AG09309 (cell line): Measurements from ENCODE around the gene PLCH1.
A peak's percentile ranks its signal among the peaks of the same experiment; 100 is the strongest.

Experiments used
- DNase-seq: peaks from one replicate; pipeline ENCODE4 v3.0.0-alpha.2; 2010; ENCODE audit warnings: low read depth
- H3K4me3 ChIP-seq: 2 replicates; pipeline ENCODE4 v1.5.1; 2011; ENCODE audit warnings: mild to moderate bottlenecking, low read depth, low read length, moderate library complexity; ENCODE audit not compliant: control insufficient read depth
- CTCF ChIP-seq: IDR thresholded peaks from 2 replicates; pipeline ENCODE4 v1.5.1; 2011; ENCODE audit warnings: mild to moderate bottlenecking, low read depth, low read length, inconsistent platforms; ENCODE audit not compliant: insufficient read depth, control insufficient read depth; ENCODE audit errors: missing control alignments

PLCH1 gene

GRCh38 chr3:155502630-155503029 is 242.2 kb downstream of the PLCH1 start:
- no peak for DNase-seq
- H3K4me3 ChIP-seq: no peak overlapping the region
- TF ChIP-seq CTCF: no peak

- DNase-seq: no peak
- H3K4me3 ChIP-seq: no peak overlapping the region
- TF ChIP-seq CTCF: no peak
Measured at GRCh38 chr3:155500194-155500818, 244.6 kb downstream of the PLCH1 start.

- peak; percentile 77 for DNase-seq
- TF ChIP-seq CTCF: no peak
- H3K4me3 ChIP-seq: no peak overlapping the region
Measured at GRCh38 chr3:155497930-155498647, 246.8 kb downstream of the PLCH1 start.

GRCh38 chr3:155496206-155496605 is 248.7 kb downstream of the PLCH1 start:
- no peak overlapping the region for H3K4me3 ChIP-seq
- no peak for TF ChIP-seq CTCF
- no peak for DNase-seq

GRCh38 chr3:155495387-155495786 is 249.5 kb downstream of the PLCH1 start:
- no peak overlapping the region for H3K4me3 ChIP-seq
- DNase-seq: no peak
- TF ChIP-seq CTCF: no peak

GRCh38 chr3:155494332-155494731 is 250.5 kb downstream of the PLCH1 start:
- no peak for TF ChIP-seq CTCF
- DNase-seq: no peak
- no peak overlapping the region for H3K4me3 ChIP-seq
